SK-N-SH (cell line): ENCODE data around the gene RPIA. TPM values are rescaled to one million over a fixed set of nuclear protein-coding genes. Genes with fewer than 3 reads are reported as not detected.

Experiments
- CTCF ChIA-PET: fragments of 300-600, 350-600 bp; formaldehyde crosslinking; extraction: SDS; loops from one replicate; lab custom pipeline; 2021; lab: Yijun Ruan, JAX
- POLR2A ChIA-PET: fragments of 350-600 bp; sonication (Branson Sonifier 250); formaldehyde crosslinking; extraction: SDS; loops from one replicate; lab custom pipeline; 2020; ENCODE audit warnings: antibody characterized with exemption, inconsistent platforms; lab: Yijun Ruan, JAX
- DNase-seq: peaks from one replicate; pipeline ENCODE4 v3.0.0; 2012
- H2AFZ ChIP-seq: fragments of 200-600 bp; sonication (generic); 2 replicates; pipeline ENCODE4 v1.8.1; 2016; ENCODE audit warnings: antibody characterized with exemption, mild to moderate bottlenecking, low read depth
- H3F3A ChIP-seq: fragments of 200-600 bp; sonication (generic); replicated peaks from 2 replicates; pipeline ENCODE3; 2016; ENCODE audit warnings: antibody characterized with exemption, mild to moderate bottlenecking; ENCODE audit not compliant: insufficient read depth
- H3K27ac ChIP-seq, 2 experiments: fragments of 200-500 bp in 1 of 2; fragments of 200-600 bp in 1 of 2; sonication (Bioruptor generic) in 1 of 2; sonication (generic), shearing (Covaris generic) in 1 of 2; 2 replicates each; pipeline versions ENCODE4 v1.5.1 to v1.6.1; 2014 to 2016; ENCODE audit warnings: low read depth in 2 of 2, inconsistent platforms in 1 of 2, low read length in 1 of 2, mild to moderate bottlenecking in 1 of 2, mixed read lengths in 1 of 2
- H3K27me3 ChIP-seq: fragments of 200-600 bp; sonication (generic), shearing (Covaris generic); 2 replicates; pipeline ENCODE4 v1.6.1; 2016; ENCODE audit warnings: mixed run types; ENCODE audit not compliant: insufficient read depth
- H3K36me3 ChIP-seq, 2 experiments: fragments of 200-500 bp in 1 of 2; fragments of 200-600 bp in 1 of 2; sonication (Bioruptor generic) in 1 of 2; sonication (generic) in 1 of 2; replicated peaks in 1 of 2; 2 replicates each; pipeline versions ENCODE3 to v1.5.1; 2014 to 2016; ENCODE audit warnings: low read length in 1 of 2, mild to moderate bottlenecking in 1 of 2; ENCODE audit not compliant: insufficient read depth in 2 of 2, control insufficient read depth in 1 of 2
- H3K4me1 ChIP-seq, 2 experiments: fragments of 200-500 bp in 1 of 2; fragments of 200-600 bp in 1 of 2; sonication (Bioruptor generic) in 1 of 2; sonication (generic), shearing (Covaris generic) in 1 of 2; 2 replicates each; pipeline versions ENCODE4 v1.5.1 to v1.6.1; 2014 to 2016; ENCODE audit warnings: low read depth in 1 of 2, low read length in 1 of 2, mixed run types in 1 of 2; ENCODE audit not compliant: insufficient read depth in 2 of 2, control insufficient read depth in 1 of 2
- H3K4me2 ChIP-seq: fragments of 200-600 bp; sonication (generic), shearing (Covaris generic); 2 replicates; pipeline ENCODE4 v1.6.1; 2017; ENCODE audit warnings: mixed run types
- H3K4me3 ChIP-seq, 2 experiments: fragments of 200-500 bp in 1 of 2; fragments of 200-600 bp in 1 of 2; sonication (Bioruptor generic) in 1 of 2; sonication (generic), shearing (Covaris generic) in 1 of 2; 2 replicates each; pipeline versions ENCODE4 v1.5.1 to v1.8.1; 2014 to 2016; ENCODE audit warnings: low read depth in 2 of 2, inconsistent platforms in 1 of 2, low read length in 1 of 2, mild to moderate bottlenecking in 1 of 2, mixed read lengths in 1 of 2, moderate library complexity in 1 of 2
- H3K79me2 ChIP-seq: fragments of 200-600 bp; sonication (generic); 2 replicates; pipeline ENCODE4 v1.8.1; 2017; ENCODE audit warnings: mild to moderate bottlenecking; ENCODE audit not compliant: insufficient read depth
- H3K9ac ChIP-seq: fragments of 200-600 bp; sonication (generic); 2 replicates; pipeline ENCODE4 v1.6.1; 2017; ENCODE audit warnings: mixed run types
- H3K9me2 ChIP-seq: fragments of 200-600 bp; sonication (generic); 2 replicates; pipeline ENCODE4 v1.6.1; 2017; ENCODE audit warnings: mixed run types
- H3K9me3 ChIP-seq: fragments of 200-600 bp; sonication (generic); 2 replicates; pipeline ENCODE4 v1.6.1; 2017; ENCODE audit warnings: mixed run types, mild to moderate bottlenecking, moderate library complexity
- H4K20me1 ChIP-seq: fragments of 200-600 bp; sonication (generic); 2 replicates; pipeline ENCODE4 v1.6.1; 2017; ENCODE audit warnings: mild to moderate bottlenecking, mixed run types; ENCODE audit not compliant: insufficient read depth
- CHD2 ChIP-seq: fragments of 150-350 bp; IDR thresholded peaks from 2 replicates; pipeline ENCODE4 v1.6.1; 2018; ENCODE audit warnings: low read length; ENCODE audit not compliant: partially characterized antibody
- ELF1 ChIP-seq: IDR thresholded peaks from 2 replicates; pipeline ENCODE4 v1.4.0; 2012
- FOXJ3 ChIP-seq: sonication (generic); formaldehyde crosslinking; IDR thresholded peaks from 2 replicates; pipeline ENCODE4 v1.5.1; 2020; ENCODE audit warnings: mild to moderate bottlenecking, missing genetic modification reagents
- GATA2 ChIP-seq: sonication (generic); formaldehyde crosslinking; IDR thresholded peaks from 2 replicates; pipeline ENCODE4 v1.5.0; 2020; ENCODE audit warnings: mild to moderate bottlenecking, missing genetic modification reagents
- MXI1 ChIP-seq: IDR thresholded peaks from 2 replicates; pipeline ENCODE4 v1.6.1; 2012; ENCODE audit warnings: mild to moderate bottlenecking, low read depth, low read length, improper control_type of control experiment
- NFIC ChIP-seq: IDR thresholded peaks from 2 replicates; pipeline ENCODE4 v1.4.0; 2012; ENCODE audit warnings: borderline replicate concordance
- RAD21 ChIP-seq: IDR thresholded peaks from 2 replicates; pipeline ENCODE4 v1.6.1; 2012; ENCODE audit warnings: mild to moderate bottlenecking, low read length
- SIN3A ChIP-seq: IDR thresholded peaks from 2 replicates; pipeline ENCODE4 v1.6.1; 2012; ENCODE audit warnings: low read depth, mild to moderate bottlenecking, low read length, moderate library complexity, borderline replicate concordance
- SMC3 ChIP-seq: IDR thresholded peaks from 2 replicates; pipeline ENCODE4 v1.6.1; 2012; ENCODE audit warnings: low read depth, low read length, improper control_type of control experiment
- TAF1 ChIP-seq: IDR thresholded peaks from 2 replicates; pipeline ENCODE4 v1.6.1; 2012; ENCODE audit warnings: low read depth, mild to moderate bottlenecking, low read length, moderate library complexity, borderline replicate concordance
- WGBS: methylation state at CpG from one replicate; pipeline ENCODE4 v1.1.6; 2017; ENCODE audit warnings: low lambda C conversion rate; 5-methylcytosine and 5-hydroxymethylcytosine counted together
- polyA plus RNA-seq, 3 experiments: library from polyadenylated mRNA; depleted of rRNA; stranded (reverse); fragments of >200 nt; gene quantifications; 2 replicates each; pipeline ENCODE4 v1.2.3, GENCODE V29; 2012
- TF ChIP-seq, protein P1 (sequence below): IDR thresholded peaks from 2 replicates; pipeline ENCODE4; 2012
- TF ChIP-seq, protein P2 (sequence below): IDR thresholded peaks from 2 replicates; pipeline ENCODE4 v1.4.0; 2012; ENCODE audit warnings: low read depth, borderline replicate concordance
- TF ChIP-seq, protein P3 (sequence below): fragments of 150-350 bp; IDR thresholded peaks from 2 replicates; pipeline ENCODE4 v1.6.1; 2016; ENCODE audit warnings: mild to moderate bottlenecking, low read depth, low read length
- TF ChIP-seq, protein P4 (sequence below): fragments of 200-600 bp; sonication (generic); IDR thresholded peaks from 2 replicates; pipeline ENCODE4 v1.6.1; 2017; ENCODE audit warnings: antibody characterized with exemption, mild to moderate bottlenecking, moderate library complexity

The RPIA gene
- polyA plus RNA-seq, 1 of the 3 experiments (the other 2 are of a cell fraction): 17.4 TPM

DNA sequence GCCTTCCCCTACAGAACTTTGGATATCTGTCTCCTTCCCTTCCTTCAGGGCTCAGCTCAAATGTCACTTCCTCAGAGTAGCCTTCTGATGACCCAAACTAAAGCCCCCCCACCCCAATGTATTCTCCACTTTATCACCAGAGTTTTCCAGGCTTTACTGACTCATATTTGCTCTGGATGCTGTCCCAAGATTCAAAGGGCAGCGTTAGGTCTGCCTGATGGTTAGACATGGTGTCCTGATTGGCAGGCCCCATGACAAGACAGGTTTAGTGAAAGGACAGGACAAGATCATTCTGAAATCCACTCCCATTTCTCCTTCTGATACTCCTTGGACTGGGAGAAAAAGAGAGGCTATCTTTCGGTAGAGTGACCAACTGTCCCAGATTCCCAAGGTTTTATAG is 22.6 kb upstream of the RPIA start:
- no peak overlapping the region for H3K4me2 ChIP-seq
- H3K36me3 ChIP-seq: no peaks in the 10 kb centered on the region
- H3K79me2 ChIP-seq: no peaks in the 10 kb centered on the region
- WGBS: 73% methylated on average over 2 of the region's 2 CpGs
- DNase-seq: no peak
- H2AFZ ChIP-seq: no peak overlapping the region
- POLR2A ChIA-PET: no interaction called here
- no peaks in the 10 kb centered on the region for H3F3A ChIP-seq
- CTCF ChIA-PET: interaction anchor here (0.7 to 12.8 kb wide), 20 partner anchors 9 to 179 kb away, joined by 3 to 308 read pairs (median 4); no protein-coding TSS in a partner anchor
- no peaks in the 10 kb centered on the region for H3K9me3 ChIP-seq
- no peak overlapping the region for H3K27ac ChIP-seq
- no peak overlapping the region for H3K4me3 ChIP-seq
- H4K20me1 ChIP-seq: no peaks in the 10 kb centered on the region
- H3K9ac ChIP-seq: no peak overlapping the region
- H3K27me3 ChIP-seq: no peaks in the 10 kb centered on the region
- no peaks in the 10 kb centered on the region for H3K4me1 ChIP-seq
- H3K9me2 ChIP-seq: no peaks in the 10 kb centered on the region
- TF ChIP-seq, protein P1, sequence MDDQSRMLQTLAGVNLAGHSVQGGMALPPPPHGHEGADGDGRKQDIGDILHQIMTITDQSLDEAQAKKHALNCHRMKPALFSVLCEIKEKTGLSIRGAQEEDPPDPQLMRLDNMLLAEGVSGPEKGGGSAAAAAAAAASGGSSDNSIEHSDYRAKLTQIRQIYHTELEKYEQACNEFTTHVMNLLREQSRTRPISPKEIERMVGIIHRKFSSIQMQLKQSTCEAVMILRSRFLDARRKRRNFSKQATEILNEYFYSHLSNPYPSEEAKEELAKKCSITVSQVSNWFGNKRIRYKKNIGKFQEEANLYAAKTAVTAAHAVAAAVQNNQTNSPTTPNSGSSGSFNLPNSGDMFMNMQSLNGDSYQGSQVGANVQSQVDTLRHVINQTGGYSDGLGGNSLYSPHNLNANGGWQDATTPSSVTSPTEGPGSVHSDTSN: no peak
- TF ChIP-seq MXI1: no peak
- TF ChIP-seq, protein P2, sequence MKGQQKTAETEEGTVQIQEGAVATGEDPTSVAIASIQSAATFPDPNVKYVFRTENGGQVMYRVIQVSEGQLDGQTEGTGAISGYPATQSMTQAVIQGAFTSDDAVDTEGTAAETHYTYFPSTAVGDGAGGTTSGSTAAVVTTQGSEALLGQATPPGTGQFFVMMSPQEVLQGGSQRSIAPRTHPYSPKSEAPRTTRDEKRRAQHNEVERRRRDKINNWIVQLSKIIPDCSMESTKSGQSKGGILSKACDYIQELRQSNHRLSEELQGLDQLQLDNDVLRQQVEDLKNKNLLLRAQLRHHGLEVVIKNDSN: no peak
- TF ChIP-seq, protein P3, sequence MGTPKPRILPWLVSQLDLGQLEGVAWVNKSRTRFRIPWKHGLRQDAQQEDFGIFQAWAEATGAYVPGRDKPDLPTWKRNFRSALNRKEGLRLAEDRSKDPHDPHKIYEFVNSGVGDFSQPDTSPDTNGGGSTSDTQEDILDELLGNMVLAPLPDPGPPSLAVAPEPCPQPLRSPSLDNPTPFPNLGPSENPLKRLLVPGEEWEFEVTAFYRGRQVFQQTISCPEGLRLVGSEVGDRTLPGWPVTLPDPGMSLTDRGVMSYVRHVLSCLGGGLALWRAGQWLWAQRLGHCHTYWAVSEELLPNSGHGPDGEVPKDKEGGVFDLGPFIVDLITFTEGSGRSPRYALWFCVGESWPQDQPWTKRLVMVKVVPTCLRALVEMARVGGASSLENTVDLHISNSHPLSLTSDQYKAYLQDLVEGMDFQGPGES: no peak
- TF ChIP-seq FOXJ3 (CRISPR knock-in tag): no peak
- TF ChIP-seq GATA2 (CRISPR knock-in tag): no peak

DNA sequence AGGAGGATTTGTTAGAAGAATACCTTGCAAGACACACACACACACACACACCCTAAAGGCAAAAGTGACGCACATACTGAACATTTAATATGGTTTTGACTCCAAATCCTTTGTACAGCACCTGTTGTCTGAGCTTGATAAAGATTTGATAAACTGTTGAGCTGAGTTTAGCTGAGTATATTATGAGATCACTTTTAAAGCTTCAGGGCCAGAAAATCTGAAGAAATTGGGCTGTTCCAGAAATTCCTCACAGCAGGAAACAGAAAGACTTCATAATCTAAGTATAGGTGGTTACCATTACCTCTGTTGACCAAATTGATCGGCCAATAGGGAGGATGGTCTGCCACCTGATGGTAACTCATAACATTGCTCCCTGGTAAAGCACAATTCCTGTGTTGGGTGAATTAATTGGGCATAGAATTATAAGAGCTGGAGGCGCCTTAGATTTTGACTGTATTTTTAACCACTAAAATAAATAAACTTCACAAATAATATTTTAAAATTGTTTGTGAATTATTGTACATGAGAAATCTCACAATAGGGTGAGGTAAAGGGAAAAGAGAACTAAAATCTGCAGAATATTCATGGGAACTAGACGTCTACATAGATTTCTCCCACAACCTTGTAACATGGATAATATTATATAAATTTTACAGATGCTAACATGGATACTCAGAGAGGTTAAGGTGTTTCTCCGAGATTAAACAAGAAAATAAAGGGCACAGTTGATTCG is 21.8 kb upstream of the RPIA start:
- ChIA-PET CTCF (interaction anchor here (0.7 to 12.8 kb wide), 25 partner anchors 8 to 623 kb away, joined by 3 to 308 read pairs (median 4); no protein-coding TSS in a partner anchor), POLR2A (no interaction called here)
- H2AFZ ChIP-seq: no peak overlapping the region
- no peaks in the 10 kb centered on the region for H3K4me1 ChIP-seq
- no peak overlapping the region for H3K4me3 ChIP-seq
- TF ChIP-seq CHD2 (no peak), TAF1 (no peak), ELF1 (no peak), SMC3 (peak; percentile 75), NFIC (no peak), SIN3A (no peak), RAD21 (peak; percentile 81)
- TF ChIP-seq, protein P4, sequence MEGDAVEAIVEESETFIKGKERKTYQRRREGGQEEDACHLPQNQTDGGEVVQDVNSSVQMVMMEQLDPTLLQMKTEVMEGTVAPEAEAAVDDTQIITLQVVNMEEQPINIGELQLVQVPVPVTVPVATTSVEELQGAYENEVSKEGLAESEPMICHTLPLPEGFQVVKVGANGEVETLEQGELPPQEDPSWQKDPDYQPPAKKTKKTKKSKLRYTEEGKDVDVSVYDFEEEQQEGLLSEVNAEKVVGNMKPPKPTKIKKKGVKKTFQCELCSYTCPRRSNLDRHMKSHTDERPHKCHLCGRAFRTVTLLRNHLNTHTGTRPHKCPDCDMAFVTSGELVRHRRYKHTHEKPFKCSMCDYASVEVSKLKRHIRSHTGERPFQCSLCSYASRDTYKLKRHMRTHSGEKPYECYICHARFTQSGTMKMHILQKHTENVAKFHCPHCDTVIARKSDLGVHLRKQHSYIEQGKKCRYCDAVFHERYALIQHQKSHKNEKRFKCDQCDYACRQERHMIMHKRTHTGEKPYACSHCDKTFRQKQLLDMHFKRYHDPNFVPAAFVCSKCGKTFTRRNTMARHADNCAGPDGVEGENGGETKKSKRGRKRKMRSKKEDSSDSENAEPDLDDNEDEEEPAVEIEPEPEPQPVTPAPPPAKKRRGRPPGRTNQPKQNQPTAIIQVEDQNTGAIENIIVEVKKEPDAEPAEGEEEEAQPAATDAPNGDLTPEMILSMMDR: peak; percentile 72
- WGBS: 66% methylated on average over 6 of the region's 6 CpGs
- no peaks in the 10 kb centered on the region for H3K9me3 ChIP-seq
- no peak overlapping the region for H3K4me2 ChIP-seq
- no peaks in the 10 kb centered on the region for H3F3A ChIP-seq
- H3K79me2 ChIP-seq: no peaks in the 10 kb centered on the region
- H3K9ac ChIP-seq: no peak overlapping the region
- no peaks in the 10 kb centered on the region for H4K20me1 ChIP-seq
- no peaks in the 10 kb centered on the region for H3K27me3 ChIP-seq
- H3K27ac ChIP-seq: no peak overlapping the region
- H3K9me2 ChIP-seq: no peaks in the 10 kb centered on the region
- H3K36me3 ChIP-seq: no peaks in the 10 kb centered on the region
- DNase-seq: peak; percentile 53
